Uterus (tissue), 4 donors: ENCODE results near the gene FAM222B. TPM values are rescaled to one million over a fixed set of nuclear protein-coding genes. Genes with fewer than 3 reads are reported as not detected.
A peak's percentile ranks its signal among the peaks of the same experiment; 100 is the strongest.

Experiments
- DNase-seq, 2 donors: peaks; one replicate each; pipeline ENCODE4 v3.0.0-alpha.2; 2019 to 2020
- H3K27ac ChIP-seq, 2 donors: fragments of 200-600 bp; sonication (generic); 1 replicate in 1 of 2; 2 replicates in 1 of 2; pipeline ENCODE4 v1.5.1; 2016 to 2018
- H3K27me3 ChIP-seq, 2 donors: fragments of 200-600 bp; sonication (generic); one replicate each; pipeline ENCODE4 v1.5.1; 2018 to 2019; ENCODE audit warnings: control low read depth in 1 of 2
- H3K36me3 ChIP-seq, 2 donors: fragments of 200-600 bp; sonication (generic); one replicate each; pipeline ENCODE4 v1.5.1; 2019; ENCODE audit warnings: control low read depth in 1 of 2
- H3K4me1 ChIP-seq, 2 donors: fragments of 200-600 bp; sonication (generic); one replicate each; pipeline ENCODE4 v1.5.1; 2018 to 2019; ENCODE audit warnings: control low read depth in 1 of 2
- H3K4me3 ChIP-seq, 2 donors: fragments of 200-600 bp; sonication (generic); 1 replicate in 1 of 2; 2 replicates in 1 of 2; pipeline ENCODE4 v1.5.1; 2018 to 2019; ENCODE audit warnings: mild to moderate bottlenecking in 1 of 2
- H3K9me3 ChIP-seq, 2 donors: fragments of 200-600 bp; sonication (generic); one replicate each; pipeline ENCODE4 v1.5.1; 2019; ENCODE audit warnings: control low read depth in 1 of 2
- CTCF ChIP-seq, 4 experiments: fragments of 200-600 bp in 2 of 4; fragments of 450-650 bp in 2 of 4; sonication (generic) in 2 of 4; IDR thresholded peaks; one replicate each; pipeline ENCODE4 v1.5.1; 2016 to 2019; ENCODE audit warnings: antibody characterized with exemption in 4 of 4, mild to moderate bottlenecking in 2 of 4, moderate library complexity in 1 of 4
- POLR2A ChIP-seq, 2 donors: fragments of 450-650 bp; IDR thresholded peaks; one replicate each; pipeline ENCODE4 v1.6.1; 2016; ENCODE audit warnings: antibody characterized with exemption in 2 of 2, mild to moderate bottlenecking in 1 of 2, moderate library complexity in 1 of 2
- intact Hi-C: fragments of 100-400 bp; cut with DNase I; formaldehyde crosslinking; loops from one replicate; pipeline ENCODE4 v1.15.1; 2023; ENCODE audit warnings: low total_unique reads
- total RNA-seq, 4 donors: library from RNA; depleted of rRNA in 3 of 4; stranded (reverse); fragments of >200 nt in 3 of 4; gene quantifications; one replicate each; pipeline versions ENCODE4 v1.1.0 to v1.2.4, GENCODE V29; 2014 to 2023
- donor health status: DM: yes; HTN: yes; CAD: no.

FAM222B gene
- total RNA-seq, 4 donors from 2014 or later = 2.4 to 24.3 (median 4.2) TPM

- no peaks in the 10 kb centered on the region for H3K27me3 ChIP-seq
- DNase-seq = peak; percentile 86 to 87
- H3K9me3 ChIP-seq = no peaks in the 10 kb centered on the region
- intact Hi-C loops = no loop called here
- peak within 1 kb of the TSS; percentile 84 to 97 for H3K4me3 ChIP-seq
- peaks cover 5 to 22% of the 10 kb centered on the region in 2 donors for H3K4me1 ChIP-seq
- H3K27ac ChIP-seq = peak within 1 kb of the TSS; percentile 92 to 94
- TF ChIP-seq CTCF (IDR thresholded peaks at IDR 0.05) (peak in 2 of 4 experiments; percentile 15 to 41), POLR2A (IDR thresholded peaks at IDR 0.05) (peak in 1 of 2 donors; percentile 71)
- H3K36me3 ChIP-seq = no peaks in the 10 kb centered on the region
Observed at GRCh38 chr17:28717578-28718332, 124.8 kb downstream of the FAM222B start, which contains the start of gene RAB34. RAB34 (minus strand) TSS chr17:28717868; CDS start chr17:28717266, 602 bp downstream.

GRCh38 chr17:28716740-28717577 lies 125.6 kb downstream of the FAM222B start:
- Histone ChIP-seq H3K4me1 (peaks cover 5 to 18% of the 10 kb centered on the region in 2 donors), H3K4me3 (peak overlapping the region; percentile 54 to 84), H3K27me3 (no peaks in the 10 kb centered on the region), H3K9me3 (no peaks in the 10 kb centered on the region), H3K27ac (peak overlapping the region; percentile 92 to 94), H3K36me3 (no peaks in the 10 kb centered on the region)
- TF ChIP-seq CTCF (IDR thresholded peaks at IDR 0.05) = no peak
- intact Hi-C loops = no loop called here
- peak in 1 of 2 donors; percentile 58 for DNase-seq

- H3K9me3 ChIP-seq = no peaks in the 10 kb centered on the region
- H3K36me3 ChIP-seq = no peaks in the 10 kb centered on the region
- DNase-seq = no peak
- TF ChIP-seq POLR2A (IDR thresholded peaks at IDR 0.05) (no peak), CTCF (IDR thresholded peaks at IDR 0.05) (no peak)
- intact Hi-C loops = no loop called here
- H3K4me3 ChIP-seq = no peak overlapping the region
- H3K27ac ChIP-seq = no peak overlapping the region
- H3K27me3 ChIP-seq = no peaks in the 10 kb centered on the region
- H3K4me1 ChIP-seq = peaks cover 0 to under 1% of the 10 kb centered on the region in 2 donors
Observed at GRCh38 chr17:28715217-28715616, 127.4 kb downstream of the FAM222B start.

- DNase-seq = peak in 1 of 2 donors; percentile 39
- Histone ChIP-seq H3K27me3 (no peaks in the 10 kb centered on the region), H3K27ac (no peak overlapping the region), H3K4me3 (no peak overlapping the region), H3K9me3 (no peaks in the 10 kb centered on the region), H3K4me1 (no peaks in the 10 kb centered on the region), H3K36me3 (no peaks in the 10 kb centered on the region)
- no peak for TF ChIP-seq CTCF (IDR thresholded peaks at IDR 0.05)
- no peak for TF ChIP-seq POLR2A (IDR thresholded peaks at IDR 0.05)
- intact Hi-C loops = no loop called here
Observed at GRCh38 chr17:28714281-28714680, 128.3 kb downstream of the FAM222B start.
